Activated T-cell treated with anti-CD3 and anti-CD28 coated beads, Interleukin-2, amount 50 U/mL, for 48 hours (primary cell): ENCODE results near the gene RASGRF2.
"Not testable (repeated sequence)": the region's sequence is repeated elsewhere in the genome, so short reads cannot be mapped to it uniquely, and the experiment has no call there.

Source experiments
- DNase-seq, 2 experiments: peaks; one replicate each; pipeline ENCODE4 v3.0.0-alpha.2; 2020

Gene RASGRF2

GRCh38 chr5:81247441-81247972, 287.3 kb downstream of the RASGRF2 start:
- DNase-seq, result no peak

- no peak for DNase-seq
Measured at GRCh38 chr5:81249240-81249639, 289.1 kb downstream of the RASGRF2 start.

DNA sequence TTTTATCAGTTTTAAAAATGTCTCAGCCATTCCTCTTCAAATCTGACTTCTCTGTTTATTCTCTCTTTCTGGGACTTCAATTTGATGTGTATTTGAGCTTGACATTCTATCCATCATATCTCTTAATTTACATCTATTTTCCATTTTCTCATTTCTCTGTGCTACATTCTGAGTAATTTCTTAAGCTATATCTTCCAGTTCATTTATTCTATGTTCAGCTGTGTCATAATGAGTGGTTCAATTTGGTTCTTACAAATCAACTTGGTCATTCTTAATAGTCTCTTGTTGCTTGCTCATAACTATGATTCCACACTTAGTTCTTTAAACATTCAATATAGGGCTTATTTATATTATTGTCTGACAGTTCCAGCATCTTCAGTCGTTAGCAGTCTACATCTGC, 289.8 kb downstream of the RASGRF2 start:
- no peak for DNase-seq

DNA sequence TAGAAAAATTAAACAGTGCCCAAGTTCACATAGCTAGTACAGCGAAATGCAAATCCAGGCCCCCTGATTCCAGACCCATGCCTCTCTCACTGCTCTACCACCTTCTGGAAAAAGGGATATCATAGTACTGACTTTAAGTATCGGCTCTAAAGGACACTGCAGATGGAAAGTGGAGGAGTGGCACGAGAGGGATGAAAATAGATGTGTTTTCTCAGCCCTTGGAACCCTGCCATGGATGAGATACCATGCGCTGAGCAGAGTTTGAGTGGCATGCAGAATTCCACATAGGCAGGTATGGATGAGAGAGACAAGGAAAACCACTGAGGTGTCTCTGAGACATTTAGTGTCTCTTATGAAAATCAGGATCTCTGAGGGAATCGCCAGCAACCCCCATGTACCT, 291.8 kb downstream of the RASGRF2 start:
- no peak for DNase-seq

- no peak for DNase-seq
Measured at GRCh38 chr5:81252904-81253303, 292.7 kb downstream of the RASGRF2 start.

GRCh38 chr5:81253875-81254274, 293.7 kb downstream of the RASGRF2 start:
- no peak for DNase-seq

- no peak for DNase-seq
Measured at GRCh38 chr5:81254886-81255559, 294.9 kb downstream of the RASGRF2 start.

GRCh38 chr5:81256766-81257165, 296.6 kb downstream of the RASGRF2 start:
- no peak for DNase-seq

GRCh38 chr5:81262796-81263195, 302.6 kb downstream of the RASGRF2 start:
- not testable (repeated sequence) for DNase-seq

GRCh38 chr5:81265101-81265500, 304.9 kb downstream of the RASGRF2 start:
- DNase-seq, result no peak

DNA sequence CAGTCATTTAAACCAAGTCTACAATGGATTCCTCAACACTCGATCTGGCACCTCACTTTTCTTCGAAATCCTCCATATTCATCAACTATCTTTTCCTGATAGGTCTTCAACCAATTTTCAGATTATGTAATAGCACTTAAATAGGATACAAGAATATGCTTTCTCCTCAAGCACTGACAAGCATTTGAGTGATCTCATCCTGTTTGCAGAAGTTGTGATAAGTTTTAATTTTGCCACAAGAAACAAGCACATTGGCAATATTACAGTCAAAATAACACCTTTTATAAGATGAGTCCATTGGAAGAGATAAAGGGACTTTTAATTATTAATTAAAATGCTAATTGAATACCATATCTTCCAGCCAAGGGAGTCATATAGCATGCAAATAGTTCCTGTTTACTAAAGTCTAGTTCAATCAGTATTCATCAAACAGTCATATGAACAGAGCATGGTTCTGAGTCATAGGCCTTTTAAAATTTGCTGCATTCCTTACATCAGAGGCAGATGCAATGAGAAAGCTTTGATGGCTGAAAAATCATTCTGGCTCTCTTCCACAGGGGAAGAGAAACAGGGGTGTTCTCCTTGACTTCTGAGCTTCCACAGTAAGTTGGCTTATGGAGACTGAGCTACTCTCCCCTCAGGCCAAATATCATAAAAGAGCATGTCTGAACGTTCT, 308.5 kb downstream of the RASGRF2 start:
- no peak for DNase-seq

DNA sequence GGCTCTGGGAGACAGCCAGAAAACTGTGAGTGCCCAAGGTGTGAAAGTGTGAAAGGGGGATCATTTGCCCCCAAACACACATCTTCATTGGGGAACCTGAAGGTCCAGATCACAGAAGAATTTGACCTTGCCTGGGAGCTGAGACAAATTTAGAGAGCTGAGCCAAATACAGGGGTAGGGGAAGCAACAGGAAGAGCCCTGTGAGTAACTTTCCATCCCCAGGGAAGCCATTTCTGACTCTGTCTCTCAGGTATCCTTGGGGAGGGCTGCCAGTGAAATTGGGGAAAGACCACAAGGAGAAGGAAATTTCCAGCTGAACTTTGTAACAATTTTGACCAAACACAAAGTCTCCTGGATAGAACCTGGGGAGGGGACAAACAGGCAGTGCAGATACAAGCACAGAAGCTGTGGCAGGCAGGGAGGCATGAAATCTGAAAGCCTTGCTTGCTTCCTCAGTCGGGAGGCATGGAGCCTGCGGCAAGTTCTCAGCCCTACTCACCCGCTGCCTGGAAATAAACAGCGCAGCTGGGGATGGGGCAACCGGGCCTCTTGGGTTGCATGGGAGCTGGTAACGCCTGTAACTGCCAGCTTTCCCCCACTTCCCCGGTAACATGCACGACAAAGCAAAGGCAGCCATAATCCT, 309.7 kb downstream of the RASGRF2 start:
- DNase-seq, result no peak

DNA sequence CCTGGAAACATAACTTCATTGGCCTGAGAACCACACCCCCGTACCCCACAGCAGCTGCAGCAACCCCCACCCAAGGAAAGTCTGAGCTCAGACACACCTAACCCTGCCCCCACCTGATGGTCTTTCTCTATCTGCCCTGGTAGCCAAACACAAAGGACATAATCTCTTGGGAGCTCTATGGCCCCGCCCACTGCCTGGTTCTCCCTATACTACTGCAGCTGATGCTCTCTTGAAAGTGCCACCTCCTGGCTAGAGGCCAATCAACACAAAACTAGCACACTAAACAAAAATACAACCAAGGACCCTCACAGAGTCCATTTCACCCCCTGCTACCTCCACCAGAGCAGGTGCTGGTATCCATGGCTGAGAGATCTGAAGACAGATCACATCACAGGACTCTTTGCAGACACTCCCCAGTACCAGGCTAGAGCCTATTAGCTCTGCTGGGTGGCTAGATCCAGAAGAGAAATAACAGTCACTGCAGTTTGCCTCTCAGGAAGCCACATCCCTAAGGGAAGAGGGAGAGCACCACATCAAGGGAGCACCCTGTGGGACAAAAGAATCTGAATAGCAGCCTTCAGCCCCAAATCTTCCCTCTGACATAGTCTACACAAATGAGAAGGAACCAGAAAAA, 310.3 kb downstream of the RASGRF2 start:
- not testable (repeated sequence) for DNase-seq
